BLaER1 treated with 17β-estradiol and CSF1 and Interleukin-3, amounts not matched to agents 10 nM and 100 nM (cell line): Measurements from ENCODE around the gene DLG1.
A peak's percentile ranks its signal among the peaks of the same experiment; 100 is the strongest.

Source experiments
- H3K27ac ChIP-seq, 11 experiments: shearing (Covaris generic); formaldehyde crosslinking; 2 replicates each; pipeline ENCODE4 v1.8.1; 2022
- H3K27me3 ChIP-seq, 11 experiments: shearing (Covaris generic); formaldehyde crosslinking; 2 replicates each; pipeline ENCODE4 v1.8.1; 2022
- H3K36me3 ChIP-seq, 11 experiments: shearing (Covaris generic); formaldehyde crosslinking; 2 replicates each; pipeline ENCODE4 v1.8.1; 2022
- H3K4me1 ChIP-seq, 10 experiments: shearing (Covaris generic); formaldehyde crosslinking; 2 replicates each; pipeline ENCODE4 v1.8.1; 2022
- H3K4me2 ChIP-seq, 11 experiments: shearing (Covaris generic); formaldehyde crosslinking; 2 replicates each; pipeline ENCODE4 v1.8.1; 2022
- H3K4me3 ChIP-seq, 10 experiments: shearing (Covaris generic); formaldehyde crosslinking; 2 replicates each; pipeline ENCODE4 v1.8.1; 2022
- H3K9ac ChIP-seq, 11 experiments: shearing (Covaris generic); formaldehyde crosslinking; 2 replicates each; pipeline ENCODE4 v1.8.1; 2022
- H3K9me3 ChIP-seq, 11 experiments: shearing (Covaris generic); formaldehyde crosslinking; replicated peaks in 1 of 11; 2 replicates each; pipeline ENCODE4 v1.8.1; 2022
- H4K20me1 ChIP-seq, 11 experiments: shearing (Covaris generic); formaldehyde crosslinking; 2 replicates each; pipeline ENCODE4 v1.8.1; 2022
- Cebpa-rat ChIP-seq, 11 experiments: shearing (Covaris generic); IDR thresholded peaks; 2 replicates each; pipeline ENCODE4 v1.8.1; 2022

DLG1 gene

GRCh38 chr3:197297476-197298340 is 704 bp downstream of the DLG1 start:
- peaks cover 24 to 42% (median 34%) of the 10 kb centered on the region in 10 experiments for H3K4me1 ChIP-seq
- H3K9ac ChIP-seq = peak overlapping the region; percentile 87 to 95 (median 92)
- no peaks in the 10 kb centered on the region for H3K9me3 ChIP-seq
- H4K20me1 ChIP-seq = peaks cover 0 to 30% (median 0%) of the 10 kb centered on the region in 11 experiments; a peak in 7 of 22 replicates
- H3K27me3 ChIP-seq = peaks cover 0 to 19% (median 15%) of the 10 kb centered on the region in 11 experiments; a peak in 20 of 22 replicates
- peak overlapping the region; percentile 89 to 99 (median 96) for H3K4me2 ChIP-seq
- TF ChIP-seq Cebpa-rat (IDR thresholded peaks at IDR 0.05) = no peak
- H3K36me3 ChIP-seq = peaks cover 5 to 37% (median 29%) of the 10 kb centered on the region in 11 experiments; a peak in 21 of 22 replicates
- peak overlapping the region; percentile 87 to 94 (median 91) for H3K27ac ChIP-seq
- H3K4me3 ChIP-seq = peak overlapping the region; percentile 80 to 98 (median 92)

GRCh38 chr3:197297002-197297401 is 1.4 kb downstream of the DLG1 start:
- Histone ChIP-seq H3K9ac (peak overlapping the region; percentile 87 to 95 (median 92)), H3K4me1 (peaks cover 19 to 39% (median 30%) of the 10 kb centered on the region in 10 experiments), H3K4me2 (peak overlapping the region; percentile 74 to 99 (median 85)), H3K27me3 (peaks cover 0 to 19% (median 15%) of the 10 kb centered on the region in 11 experiments; a peak in 20 of 22 replicates), H3K36me3 (peaks cover 12 to 44% (median 36%) of the 10 kb centered on the region in 11 experiments; a peak in 21 of 22 replicates), H4K20me1 (peaks cover 0 to 37% (median 4%) of the 10 kb centered on the region in 11 experiments; a peak in 7 of 22 replicates), H3K9me3 (no peaks in the 10 kb centered on the region), H3K27ac (peak overlapping the region; percentile 87 to 94 (median 91); a peak in 21 of 22 replicates), H3K4me3 (peak overlapping the region; percentile 80 to 98 (median 92))
- no peak for TF ChIP-seq Cebpa-rat (IDR thresholded peaks at IDR 0.05)

GRCh38 chr3:197296545-197296944 is 1.9 kb downstream of the DLG1 start:
- H3K9me3 ChIP-seq = no peaks in the 10 kb centered on the region

GRCh38 chr3:197295871-197296270 is 2.5 kb downstream of the DLG1 start:
- H3K4me2 ChIP-seq = peak overlapping the region; percentile 53 to 99 (median 85); a peak in 19 of 22 replicates
- H3K27ac ChIP-seq = no peak overlapping the region
- H3K4me1 ChIP-seq = peaks cover 22 to 49% (median 33%) of the 10 kb centered on the region in 10 experiments
- H3K9ac ChIP-seq = peak overlapping the region in 2 of 11 experiments; percentile 6 to 37; a peak in 3 of 22 replicates
- H4K20me1 ChIP-seq = peaks cover 0 to 48% (median 14%) of the 10 kb centered on the region in 11 experiments; a peak in 8 of 22 replicates
- peaks cover 18 to 56% (median 45%) of the 10 kb centered on the region in 11 experiments; a peak in 21 of 22 replicates for H3K36me3 ChIP-seq
- H3K4me3 ChIP-seq = peak overlapping the region in 3 of 10 experiments; percentile 88 to 94 (median 88); a peak in 5 of 20 replicates
- no peaks in the 10 kb centered on the region for H3K9me3 ChIP-seq
- H3K27me3 ChIP-seq = peaks cover 0 to 19% (median 15%) of the 10 kb centered on the region in 11 experiments; a peak in 20 of 22 replicates
- TF ChIP-seq Cebpa-rat (IDR thresholded peaks at IDR 0.05) = no peak

More at GRCh38 chr3:197296545-197296944, 1.9 kb downstream of the DLG1 start:
- peak overlapping the region; percentile 87 to 95 (median 92); a peak in 16 of 22 replicates for H3K9ac ChIP-seq
- peak overlapping the region; percentile 74 to 99 (median 85) for H3K4me2 ChIP-seq
- peaks cover 0 to 41% (median 7%) of the 10 kb centered on the region in 11 experiments; a peak in 7 of 22 replicates for H4K20me1 ChIP-seq
- H3K27me3 ChIP-seq = peaks cover 0 to 19% (median 15%) of the 10 kb centered on the region in 11 experiments; a peak in 20 of 22 replicates
- peaks cover 17 to 49% (median 41%) of the 10 kb centered on the region in 11 experiments; a peak in 21 of 22 replicates for H3K36me3 ChIP-seq
- peak overlapping the region in 1 of 11 experiments; percentile 89; a peak in 1 of 22 replicates for H3K27ac ChIP-seq
- peaks cover 19 to 42% (median 30%) of the 10 kb centered on the region in 10 experiments for H3K4me1 ChIP-seq
- no peak for TF ChIP-seq Cebpa-rat (IDR thresholded peaks at IDR 0.05)
- peak overlapping the region; percentile 80 to 98 (median 92) for H3K4me3 ChIP-seq

- H3K27ac ChIP-seq = no peak overlapping the region
- no peak overlapping the region for H3K9ac ChIP-seq
- H4K20me1 ChIP-seq = peaks cover 0 to 62% (median 25%) of the 10 kb centered on the region in 11 experiments; a peak in 12 of 22 replicates
- peaks cover 34 to 77% (median 65%) of the 10 kb centered on the region in 11 experiments; a peak in 21 of 22 replicates for H3K36me3 ChIP-seq
- peaks cover 0 to 1% (median under 1%) of the 10 kb centered on the region in 11 experiments; a peak in 12 of 22 replicates for H3K27me3 ChIP-seq
- H3K9me3 ChIP-seq = no peaks in the 10 kb centered on the region
- no peak for TF ChIP-seq Cebpa-rat (IDR thresholded peaks at IDR 0.05)
- H3K4me1 ChIP-seq = peaks cover 12 to 49% (median 27%) of the 10 kb centered on the region in 10 experiments
- peak overlapping the region in 4 of 11 experiments; percentile 8 to 35 (median 20); a peak in 4 of 22 replicates for H3K4me2 ChIP-seq
- no peak overlapping the region for H3K4me3 ChIP-seq
Observed at GRCh38 chr3:197293605-197294237, 4.7 kb downstream of the DLG1 start.

GRCh38 chr3:197292648-197293047 is 5.8 kb downstream of the DLG1 start:
- no peaks in the 10 kb centered on the region for H3K27me3 ChIP-seq
- H3K9me3 ChIP-seq = no peaks in the 10 kb centered on the region
- H3K36me3 ChIP-seq = peaks cover 34 to 88% (median 76%) of the 10 kb centered on the region in 11 experiments; a peak in 21 of 22 replicates
- no peak overlapping the region for H3K4me2 ChIP-seq
- H4K20me1 ChIP-seq = peaks cover 0 to 67% (median 25%) of the 10 kb centered on the region in 11 experiments; a peak in 12 of 22 replicates
- H3K27ac ChIP-seq = no peak overlapping the region
- no peak for TF ChIP-seq Cebpa-rat (IDR thresholded peaks at IDR 0.05)
- no peak overlapping the region for H3K4me3 ChIP-seq
- H3K4me1 ChIP-seq = peaks cover 11 to 49% (median 26%) of the 10 kb centered on the region in 10 experiments; a peak in 19 of 20 replicates
- H3K9ac ChIP-seq = no peak overlapping the region

- TF ChIP-seq Cebpa-rat (IDR thresholded peaks at IDR 0.05) = no peak
- peaks cover 11 to 49% (median 26%) of the 10 kb centered on the region in 10 experiments; a peak in 19 of 20 replicates for H3K4me1 ChIP-seq
- peaks cover 0 to 63% (median 24%) of the 10 kb centered on the region in 11 experiments; a peak in 12 of 22 replicates for H4K20me1 ChIP-seq
- H3K4me2 ChIP-seq = peak overlapping the region in 1 of 11 experiments; percentile 25; a peak in 1 of 22 replicates
- H3K27me3 ChIP-seq = no peaks in the 10 kb centered on the region
- H3K9me3 ChIP-seq = no peaks in the 10 kb centered on the region
- H3K4me3 ChIP-seq = no peak overlapping the region
- peaks cover 36 to 93% (median 77%) of the 10 kb centered on the region in 11 experiments; a peak in 21 of 22 replicates for H3K36me3 ChIP-seq
- no peak overlapping the region for H3K9ac ChIP-seq
- no peak overlapping the region for H3K27ac ChIP-seq
Observed at GRCh38 chr3:197292083-197292646, 6.2 kb downstream of the DLG1 start.

- no peak overlapping the region for H3K27ac ChIP-seq
- peaks cover 0 to 34% (median 10%) of the 10 kb centered on the region in 10 experiments; a peak in 12 of 20 replicates for H3K4me1 ChIP-seq
- H3K9ac ChIP-seq = no peak overlapping the region
- H3K4me3 ChIP-seq = no peak overlapping the region
- H3K27me3 ChIP-seq = no peaks in the 10 kb centered on the region
- H3K9me3 ChIP-seq = peaks cover 0 to 18% (median 12%) of the 10 kb centered on the region in 11 experiments; a peak in 19 of 22 replicates
- no peak for TF ChIP-seq Cebpa-rat (IDR thresholded peaks at IDR 0.05)
- H3K36me3 ChIP-seq = peaks cover 59 to 100% (median 89%) of the 10 kb centered on the region in 11 experiments
- H4K20me1 ChIP-seq = peaks cover 0 to 55% (median 15%) of the 10 kb centered on the region in 11 experiments; a peak in 12 of 22 replicates
- no peak overlapping the region for H3K4me2 ChIP-seq
Observed at GRCh38 chr3:197289726-197290125, 8.7 kb downstream of the DLG1 start.
